Esophagus muscularis mucosa (tissue), 4 donors: ENCODE data around the gene SLC10A1. TPM values are rescaled to one million over a fixed set of nuclear protein-coding genes. Genes with fewer than 3 reads are reported as not detected.

Experiments used
- DNase-seq: peaks from one replicate; pipeline ENCODE4 v3.0.0-alpha.2; 2017; ENCODE audit errors: extremely low spot score
- H3K27ac ChIP-seq, 4 donors: fragments of 200-600 bp; sonication (generic); replicated peaks in 1 of 4; 1 replicate in 3 of 4; 2 replicates in 1 of 4; pipeline ENCODE4 v1.5.1; 2016 to 2019; ENCODE audit warnings: mild to moderate bottlenecking in 1 of 4
- H3K27me3 ChIP-seq, 4 donors: fragments of 200-600 bp; sonication (generic); one replicate each; pipeline versions ENCODE4 v1.5.1 to v1.6.0; 2016 to 2019
- H3K36me3 ChIP-seq, 4 donors: fragments of 200-600 bp; sonication (generic); one replicate each; pipeline ENCODE4 v1.5.1; 2016 to 2019
- H3K4me1 ChIP-seq, 4 donors: fragments of 200-600 bp; sonication (generic); one replicate each; pipeline ENCODE4 v1.5.1; 2016 to 2019
- H3K4me3 ChIP-seq, 4 donors: fragments of 200-600 bp; sonication (generic); 1 replicate in 2 of 4; 2 replicates in 2 of 4; pipeline ENCODE4 v1.5.1; 2016 to 2019; ENCODE audit warnings: mild to moderate bottlenecking in 4 of 4, moderate library complexity in 1 of 4
- H3K9me3 ChIP-seq, 4 donors: fragments of 200-600 bp; sonication (generic); 1 replicate in 3 of 4; 2 replicates in 1 of 4; pipeline ENCODE4 v1.5.1; 2016 to 2019
- CTCF ChIP-seq, 3 experiments: fragments of 200-600 bp in 2 of 3; fragments of 450-650 bp in 1 of 3; sonication (generic) in 2 of 3; IDR thresholded peaks; one replicate each; pipeline ENCODE4 v1.5.1; 2017 to 2019; ENCODE audit warnings: antibody characterized with exemption in 3 of 3, mild to moderate bottlenecking in 2 of 3, moderate library complexity in 1 of 3
- EP300 ChIP-seq: sonication (generic); formaldehyde crosslinking; IDR thresholded peaks from one replicate; pipeline ENCODE4 v1.6.1; 2017; ENCODE audit warnings: antibody characterized with exemption
- POLR2A ChIP-seq: fragments of 450-650 bp; IDR thresholded peaks from one replicate; pipeline ENCODE4 v1.6.1; 2017; ENCODE audit warnings: antibody characterized with exemption, moderate library complexity, mild to moderate bottlenecking, low read depth
- POLR2AphosphoS5 ChIP-seq, 2 donors: sonication (generic); formaldehyde crosslinking; IDR thresholded peaks; one replicate each; pipeline ENCODE4 v1.6.1; 2017; ENCODE audit warnings: antibody characterized with exemption in 2 of 2
- WGBS: methylation state at CpG from one replicate; pipeline ENCODE4 v1.1.5; 2018; 5-methylcytosine and 5-hydroxymethylcytosine counted together
- intact Hi-C: fragments of 100-400 bp; cut with DNase I; formaldehyde crosslinking; loops from one replicate; pipeline ENCODE4 v1.15.1; 2023
- total RNA-seq, 4 donors: library from RNA; depleted of rRNA; stranded (reverse); fragments of >200 nt; gene quantifications; one replicate each; pipeline versions ENCODE4 v1.1.0 to v1.2.1, GENCODE V29; 2016

SLC10A1 gene
- not detected for total RNA-seq

- Histone ChIP-seq H3K4me1 (no peaks in the 10 kb centered on the region), H3K27me3 (no peaks in the 10 kb centered on the region), H3K36me3 (no peaks in the 10 kb centered on the region), H3K9me3 (no peaks in the 10 kb centered on the region), H3K27ac (no peak within 1 kb of the TSS), H3K4me3 (no peak within 1 kb of the TSS)
- intact Hi-C loops, result no loop called here
- DNase-seq, result peak; percentile 62
- 88% methylated on average over 11 of the region's 11 CpGs for WGBS
- TF ChIP-seq EP300 (no peak), CTCF (IDR thresholded peaks at IDR 0.05) (no peak), POLR2AphosphoS5 (IDR thresholded peaks at IDR 0.05) (no peak), POLR2A (no peak)
Observed at GRCh38 chr14:69796797-69797500, at the start of gene SLC10A1. TSS of gene SLC10A1 (minus strand) at chr14:69797241. CDS start at chr14:69797155, 86 bp downstream.

- Histone ChIP-seq H3K9me3 (no peaks in the 10 kb centered on the region), H3K36me3 (no peaks in the 10 kb centered on the region), H3K4me3 (no peak overlapping the region), H3K27me3 (peaks cover 0 to 72% (median 0%) of the 10 kb centered on the region in 4 donors), H3K27ac (no peak overlapping the region), H3K4me1 (no peaks in the 10 kb centered on the region)
- intact Hi-C loops, result no loop called here
- WGBS, result 19% methylated on average over 5 of the region's 5 CpGs
- TF ChIP-seq EP300 (no peak), POLR2AphosphoS5 (IDR thresholded peaks at IDR 0.05) (no peak), CTCF (IDR thresholded peaks at IDR 0.05) (no peak)
- DNase-seq, result no peak
Observed at GRCh38 chr14:69845787-69846186, 48.7 kb upstream of the SLC10A1 start.

GRCh38 chr14:69845050-69845581 is 48.1 kb upstream of the SLC10A1 start:
- TF ChIP-seq EP300, result no peak
- TF ChIP-seq CTCF (IDR thresholded peaks at IDR 0.05), result no peak
- no peak for TF ChIP-seq POLR2AphosphoS5 (IDR thresholded peaks at IDR 0.05)
- Histone ChIP-seq H3K9me3 (no peaks in the 10 kb centered on the region), H3K36me3 (no peaks in the 10 kb centered on the region), H3K4me3 (no peak overlapping the region), H3K27me3 (peaks cover 0 to 72% (median 0%) of the 10 kb centered on the region in 4 donors), H3K27ac (no peak overlapping the region), H3K4me1 (no peaks in the 10 kb centered on the region)
- intact Hi-C loops, result no loop called here
- DNase-seq, result no peak
- 73% methylated on average over 2 of the region's 2 CpGs for WGBS

- WGBS, result 83% methylated on average over 2 of the region's 2 CpGs
- no peak overlapping the region for H3K4me3 ChIP-seq
- H3K9me3 ChIP-seq, result no peaks in the 10 kb centered on the region
- TF ChIP-seq POLR2A, result no peak
- no peak for TF ChIP-seq EP300
- no peak for TF ChIP-seq CTCF (IDR thresholded peaks at IDR 0.05)
- no peak for TF ChIP-seq POLR2AphosphoS5 (IDR thresholded peaks at IDR 0.05)
- intact Hi-C loops, result no loop called here
- no peak overlapping the region for H3K27ac ChIP-seq
- H3K4me1 ChIP-seq, result no peaks in the 10 kb centered on the region
- DNase-seq, result no peak
- peaks cover 0 to 69% (median 0%) of the 10 kb centered on the region in 4 donors for H3K27me3 ChIP-seq
- no peaks in the 10 kb centered on the region for H3K36me3 ChIP-seq
Observed at GRCh38 chr14:69844171-69844570, 47.1 kb upstream of the SLC10A1 start.
